ENCODE results near the gene CCNY.
"Not testable (repeated sequence)": the region's sequence is repeated elsewhere in the genome, so short reads cannot be mapped to it uniquely, and the experiment has no call there.

Gene CCNY

DNA sequence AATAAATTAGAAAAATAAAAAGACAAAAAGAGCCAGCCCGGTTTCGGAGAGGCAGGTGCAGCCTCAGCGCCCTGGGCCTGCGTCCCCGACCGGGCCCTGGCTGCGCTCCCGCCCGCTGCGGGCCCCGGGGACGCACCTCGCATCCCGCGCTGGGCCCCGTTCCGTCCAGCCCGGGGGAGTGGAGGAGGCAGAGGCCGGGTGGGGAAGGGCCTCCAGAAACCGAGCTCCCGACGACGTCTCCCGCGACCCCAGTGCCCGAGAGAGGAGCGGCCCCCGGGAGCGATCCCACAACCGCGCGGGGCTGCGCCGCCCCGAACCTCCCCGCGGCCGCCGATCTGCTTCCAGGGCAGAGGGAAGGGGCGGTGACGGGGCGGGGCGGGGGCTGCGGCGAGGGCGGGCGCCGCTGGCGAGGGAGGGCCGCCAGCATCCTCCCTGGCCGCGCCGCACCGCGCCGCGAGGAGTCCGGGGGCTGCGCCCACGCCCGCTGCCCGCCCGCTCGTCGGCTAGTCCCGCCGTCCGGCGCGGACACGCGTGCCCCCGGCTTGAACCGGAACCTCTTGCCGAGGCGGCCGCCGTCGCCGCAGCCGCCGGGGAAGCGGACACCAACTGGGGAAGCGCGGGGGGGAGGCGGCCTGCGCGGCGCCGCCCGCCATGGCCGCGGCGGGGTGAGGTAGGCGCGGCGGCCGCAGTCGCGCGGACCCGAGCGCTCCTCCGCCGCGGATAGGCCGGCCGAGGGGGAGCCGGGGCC is at the start of gene CCNY:
TSS of gene CCNY (plus strand) at position 426 of the 748 bp plus-strand sequence. CDS start 545 bp downstream, outside the sequence.
- DNase-seq: peak; percentile 67

DNA sequence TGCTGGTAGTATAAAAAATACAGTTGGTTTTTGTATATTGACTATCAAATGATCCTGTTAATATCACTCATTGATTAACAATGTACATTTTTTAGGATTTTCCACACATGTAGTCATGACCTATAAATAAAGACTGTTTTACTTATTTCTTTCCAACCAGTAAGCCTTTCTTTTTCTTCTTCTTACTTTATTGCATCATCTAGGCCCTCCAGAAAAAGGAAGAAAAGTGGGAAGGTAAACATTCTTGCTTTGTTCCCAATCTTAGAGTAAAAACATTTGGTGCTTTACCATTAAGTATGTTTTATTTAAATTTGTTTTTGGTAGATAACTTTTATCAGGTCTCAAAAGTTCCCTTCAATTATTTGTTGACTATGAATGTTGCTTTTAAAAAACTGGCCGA is 47.1 kb upstream of the CCNY start:
- DNase-seq: no peak

DNA sequence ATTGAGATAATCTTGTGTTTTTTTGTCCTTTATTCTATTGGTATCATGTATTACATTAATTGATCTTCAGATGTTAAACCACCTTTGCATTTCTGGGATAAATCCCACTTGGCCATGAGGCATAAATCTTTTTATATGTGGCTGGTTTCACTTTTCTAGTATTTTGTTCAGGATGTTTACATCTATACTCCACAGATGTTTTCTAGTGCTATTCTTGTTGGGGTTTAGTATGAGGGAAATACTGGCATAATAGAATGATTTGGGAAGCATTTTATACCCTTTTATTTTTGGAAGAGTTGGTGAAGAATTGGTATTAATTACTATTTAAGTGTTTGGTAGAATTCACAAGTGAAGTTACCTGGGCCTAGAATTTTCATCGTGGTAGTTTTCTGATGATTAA is 41.8 kb upstream of the CCNY start:
- DNase-seq: no peak

DNA sequence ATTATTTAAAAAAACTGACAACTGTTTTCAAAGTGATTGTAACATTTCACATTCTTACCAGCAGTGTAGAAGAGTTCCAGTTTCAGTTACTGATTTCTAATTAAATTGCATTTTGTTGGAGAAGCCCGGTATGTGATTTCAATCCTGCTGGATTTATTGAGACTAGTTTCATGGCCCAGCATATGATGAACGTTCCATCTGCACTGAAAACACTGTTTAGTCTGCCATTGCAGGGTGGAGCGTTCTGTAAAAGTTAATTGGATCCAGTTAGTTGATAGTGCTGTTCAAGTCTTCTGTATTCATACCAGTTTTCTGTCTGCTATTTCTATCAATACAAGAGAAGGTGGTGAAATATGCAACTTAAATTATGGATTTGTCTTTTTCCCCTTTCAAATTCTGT is 37.3 kb upstream of the CCNY start:
- DNase-seq: no peak

DNA sequence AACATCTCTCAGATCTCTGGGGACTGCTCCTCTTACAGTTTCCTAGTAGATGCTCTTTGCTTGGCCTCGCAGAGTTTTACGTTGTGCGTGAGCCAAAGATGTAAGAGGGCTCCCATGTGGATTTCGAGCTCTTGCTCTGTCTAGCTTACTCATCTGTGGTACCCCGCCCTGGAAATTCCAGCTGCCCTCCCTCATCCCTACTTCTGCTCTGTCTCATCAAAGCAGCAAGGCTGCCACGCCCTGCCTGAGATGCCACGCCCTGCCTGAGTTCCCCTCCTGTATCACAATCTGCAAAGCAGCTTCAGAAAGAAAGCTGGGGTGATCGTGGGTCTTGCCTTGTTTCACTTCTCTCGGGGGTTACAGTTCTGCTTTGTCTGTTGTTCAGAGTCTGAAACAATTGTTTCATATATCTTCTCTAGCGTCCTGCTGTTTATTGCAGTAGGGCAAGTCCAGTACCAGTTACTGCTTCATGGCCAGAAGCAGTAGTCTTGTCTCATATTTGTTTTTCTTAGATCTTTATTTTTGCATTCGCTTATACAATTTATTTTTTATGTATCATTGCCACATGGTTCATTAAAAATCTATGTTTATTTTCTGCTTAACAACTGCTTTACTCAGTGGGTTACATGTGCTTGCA is 36.1 kb upstream of the CCNY start:
- no peak for DNase-seq

DNA sequence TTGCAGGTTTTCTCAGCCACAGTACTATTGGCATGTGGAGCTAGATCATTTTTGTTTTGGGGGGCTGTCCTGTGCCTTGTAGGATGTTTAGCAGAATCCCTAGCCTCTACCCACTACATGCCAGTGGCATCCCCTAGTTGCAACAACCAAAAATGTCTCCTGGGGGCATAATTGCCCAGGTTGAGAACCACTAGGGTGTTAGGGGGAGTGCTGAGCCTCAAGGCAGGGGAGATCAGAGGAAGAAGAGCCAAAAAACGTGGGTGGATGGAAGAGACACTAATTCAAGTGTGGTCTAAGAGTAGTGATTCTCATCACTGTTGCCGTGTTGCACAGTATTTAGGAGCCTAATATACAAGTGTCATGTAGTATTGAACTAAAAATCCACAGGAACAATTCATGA is 31.7 kb upstream of the CCNY start:
- no peak for DNase-seq

DNA sequence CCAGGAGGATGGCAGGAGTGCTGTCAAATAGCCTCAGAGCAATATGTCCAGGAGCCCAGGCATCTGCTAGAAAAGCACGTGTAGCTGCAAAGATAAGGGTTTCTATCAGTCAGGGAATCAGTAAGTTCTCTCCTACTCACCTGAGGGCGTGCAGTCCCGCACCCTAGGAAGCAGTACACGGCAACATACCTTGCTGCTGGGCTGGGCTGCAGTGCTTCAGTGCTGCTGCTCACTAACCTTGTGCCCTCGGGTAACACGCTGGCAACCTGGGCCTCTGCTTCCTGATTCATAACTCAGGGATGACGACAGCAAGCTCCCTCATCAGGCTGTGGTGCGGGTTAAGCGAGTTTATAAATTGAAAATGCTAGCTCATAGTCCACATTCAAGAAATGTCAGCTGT is 29.5 kb upstream of the CCNY start:
- no peak for DNase-seq

DNA sequence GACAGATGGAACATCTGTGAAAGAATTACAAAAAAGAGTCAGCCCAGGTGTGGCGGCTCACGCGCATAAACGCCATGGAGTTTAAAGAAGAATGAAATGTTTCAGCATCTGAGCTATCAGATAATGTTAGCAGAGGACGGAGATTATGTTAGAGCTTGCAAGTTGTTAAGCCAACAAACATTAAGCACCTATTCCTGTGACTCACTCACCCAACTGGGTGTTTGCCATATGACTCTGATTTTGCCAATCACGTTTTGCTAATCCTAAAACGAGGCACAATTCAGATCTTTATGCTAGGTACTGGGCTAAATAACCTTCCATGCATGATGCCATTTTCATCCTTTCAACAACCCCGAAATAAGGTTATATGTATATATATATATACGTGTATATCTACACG is 29.0 kb upstream of the CCNY start:
- no peak for DNase-seq

DNA sequence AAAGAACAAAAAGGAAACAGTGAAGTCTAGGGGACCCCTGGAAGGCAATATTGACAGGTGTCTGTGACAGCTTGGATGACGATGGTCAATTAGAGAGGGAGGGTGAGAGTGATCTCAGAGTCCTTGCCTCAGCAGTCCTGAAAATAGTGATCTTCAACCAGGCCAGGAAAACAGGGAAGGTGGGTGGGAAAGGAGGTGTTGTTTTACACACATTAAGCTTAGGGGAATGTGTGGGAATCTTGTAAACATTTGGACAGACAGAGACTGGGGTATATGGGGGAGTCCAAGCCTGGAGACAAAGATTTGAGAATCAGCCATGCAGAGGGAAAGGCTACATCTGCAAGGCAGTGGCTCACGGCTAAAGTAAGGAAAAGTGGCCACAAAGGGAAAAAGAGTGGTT is 27.5 kb upstream of the CCNY start:
- no peak for DNase-seq

DNA sequence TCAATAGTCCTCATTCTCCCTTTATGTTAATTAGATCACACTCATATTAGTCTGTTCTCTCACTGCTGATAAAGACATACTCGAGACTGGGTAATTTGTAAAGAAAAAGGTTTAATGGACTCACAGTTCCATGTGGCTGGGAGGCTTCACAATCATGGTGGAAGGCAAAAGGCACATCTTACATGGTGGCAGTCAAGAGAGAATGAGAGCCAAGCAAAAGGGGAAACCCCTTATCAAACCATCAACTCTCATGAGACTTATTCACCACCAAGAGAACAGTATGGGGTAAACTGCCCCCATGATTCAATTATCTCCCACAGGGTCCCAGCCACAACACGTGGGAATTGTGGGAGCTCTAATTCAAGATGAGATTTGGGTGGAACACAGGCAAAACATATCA is 22.2 kb upstream of the CCNY start:
- DNase-seq: not testable (repeated sequence)

DNA sequence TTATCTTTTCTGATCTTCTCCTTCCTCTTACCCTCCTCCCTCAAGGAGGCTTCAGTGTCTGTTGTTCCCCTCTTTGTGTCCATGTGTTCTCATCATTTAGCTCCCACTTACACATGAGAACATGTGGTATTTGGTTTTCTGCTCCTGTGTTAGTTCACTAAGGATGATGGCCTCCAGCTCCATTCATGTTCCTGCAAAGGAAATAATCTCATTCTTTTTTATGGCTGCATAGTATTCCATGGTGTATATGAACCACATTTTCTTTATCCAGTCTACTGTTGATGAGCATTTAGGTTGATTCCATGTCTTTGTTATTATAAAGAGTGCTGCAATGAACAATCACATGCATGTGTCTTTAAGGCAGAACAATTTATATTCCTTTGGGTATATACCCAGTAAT is 21.1 kb upstream of the CCNY start:
- DNase-seq: not testable (repeated sequence)

DNA sequence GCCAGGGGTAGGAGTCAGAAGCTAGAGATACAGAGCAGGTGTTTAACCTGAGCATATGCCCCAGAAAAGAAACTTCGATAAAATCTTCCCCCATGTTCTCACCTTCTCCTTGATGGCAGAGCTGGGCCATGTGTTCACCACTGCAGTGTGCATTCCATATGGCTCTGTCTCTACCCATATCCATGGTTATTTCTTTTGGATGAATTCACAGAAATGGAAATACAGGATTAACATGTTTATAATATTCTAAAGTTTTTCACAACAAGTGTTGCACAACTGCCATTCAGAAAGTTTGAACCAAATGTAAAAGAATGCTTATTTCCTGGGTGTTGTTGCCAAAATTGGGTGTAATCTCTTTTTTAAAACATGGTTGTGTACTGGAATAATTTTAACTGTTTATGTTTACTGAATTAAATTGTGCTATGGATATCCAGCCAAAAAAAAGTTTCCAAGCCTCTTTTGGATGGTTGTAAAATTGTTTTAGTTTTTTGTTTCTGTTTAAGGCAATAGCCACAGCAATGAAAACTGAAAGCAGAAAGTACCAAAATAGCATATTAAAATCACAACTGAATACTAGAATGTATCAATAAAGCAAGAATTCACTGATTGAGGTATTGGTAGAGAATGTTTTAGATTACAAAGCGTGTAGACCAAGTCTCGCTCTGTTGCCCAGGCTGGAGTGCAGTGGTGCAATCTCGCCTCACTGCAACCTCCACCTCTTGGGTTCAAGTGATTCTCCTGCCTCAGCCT is 19.9 kb upstream of the CCNY start:
- no peak for DNase-seq

DNA sequence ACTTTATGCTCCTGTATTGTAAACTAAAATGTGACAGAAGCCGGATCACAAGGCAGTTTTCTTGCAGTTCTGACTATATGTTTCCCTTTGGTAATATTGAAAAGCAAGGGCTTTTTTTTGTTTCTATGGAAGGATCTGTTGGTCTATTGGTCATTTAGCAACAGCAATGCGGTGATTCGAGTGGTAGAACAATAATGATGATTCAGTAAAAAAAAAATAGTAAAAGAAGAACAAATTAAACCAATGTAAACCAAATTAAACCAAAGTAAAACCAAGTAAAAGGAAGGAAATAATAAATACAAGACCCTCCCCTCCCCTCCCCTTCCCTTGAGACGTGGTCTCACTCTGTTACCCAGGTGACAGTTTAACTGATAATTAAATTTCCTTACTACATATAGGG is 17.8 kb upstream of the CCNY start:
- no peak for DNase-seq

DNA sequence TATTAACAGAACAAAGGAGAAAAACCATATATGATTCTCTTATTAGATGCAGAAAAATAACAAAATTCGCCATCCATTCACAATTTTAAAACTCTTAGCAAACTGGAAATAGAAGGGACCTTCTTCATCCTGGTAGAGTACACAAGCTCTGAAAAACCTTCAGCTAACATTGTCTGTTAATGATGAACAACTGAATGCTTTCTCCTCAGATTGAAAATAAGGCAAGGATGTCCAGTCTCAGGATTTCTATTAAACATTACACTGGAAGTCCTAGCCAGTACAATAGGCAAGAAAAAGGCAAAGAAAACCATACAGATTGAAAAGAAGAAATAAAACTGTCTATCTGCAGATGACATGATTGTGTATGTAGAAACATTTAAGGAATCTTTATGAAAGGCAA is 16.0 kb upstream of the CCNY start:
- no peak for DNase-seq

DNA sequence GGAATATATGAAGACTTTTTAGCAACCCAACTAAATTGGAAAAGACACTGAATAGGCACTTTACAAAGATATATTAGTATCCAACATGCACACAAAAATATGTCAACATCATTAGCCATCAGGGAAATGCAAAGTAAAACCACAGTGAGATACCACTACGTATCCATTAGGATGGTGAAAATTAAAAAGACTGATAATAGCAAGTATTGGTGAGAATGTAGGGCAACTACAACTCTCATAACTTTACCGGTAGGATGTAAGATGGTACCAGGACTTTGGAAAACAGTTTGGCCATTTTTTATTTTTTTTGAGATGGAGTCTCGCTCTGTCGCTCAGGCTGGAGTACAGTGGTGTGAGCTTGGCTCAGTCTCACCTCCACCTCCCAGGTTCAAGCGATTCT is 13.7 kb upstream of the CCNY start:
- DNase-seq: no peak

DNA sequence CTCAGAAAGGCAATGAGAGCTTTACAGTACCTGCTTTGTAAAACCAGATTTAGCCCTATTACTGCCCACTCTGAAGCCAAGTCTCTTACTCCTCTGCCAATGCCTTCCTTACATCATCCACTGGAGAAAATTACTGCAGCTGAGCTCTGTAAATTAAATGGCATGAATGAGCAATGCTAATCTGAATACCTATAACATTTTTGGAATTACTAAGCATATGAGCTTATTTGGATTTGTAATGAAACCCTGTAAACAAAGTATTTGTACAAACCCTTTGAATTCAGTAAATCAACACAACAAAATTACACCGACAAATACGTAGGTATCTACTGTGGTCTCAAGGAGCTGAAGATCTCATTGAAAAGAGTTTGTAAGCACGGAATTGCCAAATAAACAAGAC is 12.1 kb upstream of the CCNY start:
- DNase-seq: no peak

DNA sequence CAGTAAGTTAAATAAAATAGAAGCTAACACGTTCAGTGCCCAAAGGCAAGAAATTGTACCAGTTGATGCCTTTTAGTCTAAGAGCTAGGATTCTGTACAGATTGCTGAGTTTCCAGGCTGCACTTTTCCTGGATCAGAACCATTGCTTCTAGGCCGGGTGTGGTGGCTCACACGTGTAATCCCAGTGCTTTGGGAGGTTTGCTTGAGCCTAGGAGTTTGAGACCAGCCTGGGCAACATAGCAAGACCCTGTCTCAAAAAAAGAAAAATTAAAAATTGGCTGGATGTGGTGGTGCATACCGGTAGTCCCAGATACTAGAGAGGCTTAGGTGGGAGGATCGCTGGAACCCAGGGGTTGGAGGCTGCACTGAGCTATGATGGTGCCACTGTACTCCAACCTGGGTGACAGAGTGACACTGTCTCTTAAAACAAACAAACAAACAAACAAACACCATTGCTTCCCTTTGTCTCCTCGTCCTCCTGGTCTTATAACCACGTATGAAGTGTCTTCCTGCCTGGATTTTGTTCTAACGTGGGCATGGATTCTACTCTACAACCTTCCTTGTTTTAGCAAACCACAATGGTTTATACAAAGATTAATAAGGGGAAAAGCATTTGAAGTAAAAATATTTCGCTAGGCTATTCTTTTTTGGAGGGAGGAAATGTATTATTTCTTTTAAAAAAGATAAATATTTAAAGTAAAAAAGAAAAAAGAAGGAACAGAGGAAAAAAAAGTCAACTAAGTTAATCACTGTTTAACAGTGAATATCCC is 9.7 kb upstream of the CCNY start:
- no peak for DNase-seq

DNA sequence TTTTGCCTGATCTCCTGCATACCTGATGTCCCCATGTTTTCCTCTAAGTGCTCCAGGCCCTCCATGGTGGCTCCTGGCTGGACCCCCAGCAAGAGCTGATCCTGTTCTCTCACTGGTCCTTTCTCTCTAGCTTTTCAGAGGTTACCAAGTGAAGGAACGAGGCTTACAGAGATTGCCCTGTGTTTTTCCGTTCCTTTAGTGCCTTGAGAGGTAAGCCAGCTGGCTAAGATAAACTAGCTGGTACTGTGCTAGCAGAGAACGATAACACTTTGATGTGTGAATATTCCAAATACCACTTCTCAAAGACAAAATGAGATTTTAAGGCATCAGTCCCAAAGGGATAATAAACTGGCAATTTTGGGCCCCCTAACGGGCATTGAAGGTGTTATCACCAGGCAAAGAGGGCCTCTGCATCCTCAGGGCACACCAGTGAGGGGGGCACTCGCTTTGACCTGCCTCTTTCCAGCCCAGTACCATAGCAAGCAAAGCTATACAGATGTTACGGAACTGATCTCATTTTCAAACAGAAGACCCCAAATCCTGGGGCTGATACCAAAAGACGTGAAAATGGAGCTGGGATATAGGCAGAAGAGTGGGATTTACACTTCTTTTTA is 8.4 kb upstream of the CCNY start:
- no peak for DNase-seq

DNA sequence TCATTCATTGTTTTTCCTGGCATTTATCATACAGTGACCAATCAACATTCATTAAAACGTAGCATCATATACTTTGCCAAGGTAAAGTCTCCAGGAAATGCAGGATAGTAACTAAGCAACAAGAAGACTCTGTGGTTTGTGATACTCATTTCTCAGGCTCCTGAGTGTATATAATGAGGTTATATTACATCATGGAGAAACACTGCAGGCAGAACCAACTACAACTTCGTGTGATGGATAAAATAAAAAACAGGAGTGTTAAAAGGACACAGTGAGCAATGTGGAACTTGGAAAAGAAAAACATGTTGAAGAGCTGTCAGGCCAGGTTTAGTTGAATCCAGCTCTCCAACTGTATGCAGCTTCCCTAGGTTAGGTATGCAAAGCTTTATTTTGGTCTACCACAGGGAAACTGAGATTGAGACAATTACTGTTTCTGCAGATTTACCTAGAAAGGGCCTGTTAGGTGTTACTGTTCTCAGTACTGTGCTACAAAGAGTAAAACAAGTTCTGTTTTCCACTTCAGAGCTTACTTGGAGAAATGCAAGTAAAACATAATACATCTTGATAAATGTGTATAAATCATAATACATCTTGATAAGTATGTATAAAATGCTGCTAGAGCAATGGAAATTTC is 7.8 kb upstream of the CCNY start:
- DNase-seq: no peak

DNA sequence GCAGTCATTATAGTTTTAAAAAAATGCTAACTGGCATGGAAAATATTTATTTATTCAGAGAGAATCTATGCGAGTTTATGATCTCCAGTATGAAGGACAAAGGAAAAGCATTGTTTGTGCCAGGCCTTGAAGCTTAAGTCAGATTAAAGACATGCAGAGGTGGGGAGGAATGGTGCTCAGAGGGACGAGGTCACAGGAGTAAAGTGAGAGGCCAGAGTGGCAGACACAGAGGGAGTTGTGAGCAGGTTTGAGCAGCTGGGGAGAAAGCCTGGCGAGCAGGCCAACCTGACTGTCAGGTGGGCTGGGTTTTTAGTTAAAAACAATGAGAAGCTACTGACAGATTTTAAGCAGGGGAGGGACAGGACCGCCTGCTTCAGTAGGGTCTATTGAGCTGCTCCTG is 6.8 kb upstream of the CCNY start:
- no peak for DNase-seq

DNA sequence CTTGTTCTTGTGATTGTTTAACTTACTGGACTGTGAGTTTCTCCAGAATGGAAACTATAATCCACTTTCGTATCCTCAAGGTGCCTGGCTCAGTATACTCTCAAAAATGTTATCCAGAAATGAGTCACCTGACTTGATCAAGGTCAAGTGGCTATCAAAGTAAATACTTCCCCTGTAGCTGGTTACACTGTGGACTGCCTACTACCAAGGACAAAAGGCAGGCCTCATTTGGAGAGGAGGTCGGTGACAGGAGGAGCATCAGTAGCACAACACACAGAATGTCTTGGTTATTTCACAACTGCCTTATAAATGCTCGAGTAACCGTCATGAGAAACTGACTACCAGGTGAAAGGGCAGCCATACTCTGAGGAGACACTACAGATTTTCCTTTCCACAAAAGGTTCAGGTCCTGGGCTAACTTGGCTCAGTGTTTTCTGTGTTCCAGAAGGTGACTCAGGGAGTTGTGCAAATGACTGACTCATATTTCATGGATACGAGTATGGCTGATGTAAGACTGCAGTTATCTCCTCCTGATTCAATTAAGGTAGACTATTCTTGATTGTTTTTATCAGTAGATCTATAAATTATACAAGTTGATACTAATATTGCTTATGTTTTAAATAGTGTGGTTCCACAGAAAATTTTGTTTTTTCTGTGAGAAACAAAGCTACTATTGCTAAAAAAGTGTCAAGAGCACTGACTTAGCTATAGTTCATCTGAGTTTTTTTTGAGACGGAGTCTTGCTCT is 4.2 kb upstream of the CCNY start:
- DNase-seq: no peak

DNA sequence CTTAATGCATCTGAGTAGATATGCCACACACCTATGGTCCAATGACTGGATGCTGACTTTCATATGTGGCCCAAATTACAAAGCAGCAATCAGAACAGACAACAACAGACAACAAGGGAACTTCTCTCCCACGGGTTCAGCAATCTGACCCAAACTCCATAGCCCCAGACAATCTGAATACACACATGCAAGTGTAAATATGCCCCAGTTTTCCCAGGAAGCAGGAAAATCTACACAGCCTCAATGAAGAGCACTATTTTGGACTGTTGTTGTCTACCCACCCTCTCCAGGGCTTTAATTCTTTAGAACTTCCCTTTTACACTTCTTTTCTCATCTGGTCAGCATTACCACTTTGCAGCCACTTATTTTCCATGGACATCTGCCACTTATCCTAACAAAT is 2.0 kb upstream of the CCNY start:
- no peak for DNase-seq

Data from activated effector memory CD4-positive, alpha-beta T cell treated with Interleukin-2 at 50 U/mL for 16 hours (primary cell).